PFSK-1 (cell line): Measurements from ENCODE around the gene CFAP73.

Experiments
- POLR2AphosphoS5 ChIP-seq: IDR thresholded peaks from 2 replicates; pipeline ENCODE4 v1.6.1; 2012; ENCODE audit warnings: low read depth, mild to moderate bottlenecking, control low read depth, low read length, moderate library complexity
- SIN3A ChIP-seq: IDR thresholded peaks from 2 replicates; pipeline ENCODE4 v1.6.1; 2012; ENCODE audit warnings: mild to moderate bottlenecking, low read length, moderate library complexity, borderline replicate concordance; ENCODE audit not compliant: insufficient read depth

GRCh38 chr12:113136128-113136989, 13.2 kb upstream of the CFAP73 start:
- no peak for TF ChIP-seq SIN3A
- no peak for TF ChIP-seq POLR2AphosphoS5
